ENCODE data around the gene TMEM52. TPM values are rescaled to one million over a fixed set of nuclear protein-coding genes. Genes with fewer than 3 reads are reported as not detected.

The TMEM52 gene
- total RNA-seq (2021; fragmentation: NEBNext Ultra II Directional; extraction: Animal tissue kit (Norgen Biotek cat#: 25700)), result 14.6 and 15.0 TPM in 2 replicates
- 30.2 and 46.3 TPM in 2 replicates for polyA plus RNA-seq (2011; rRNA removed)
- polyA plus RNA-seq (2011; cell fraction: cytosol; rRNA removed), result 20.9 TPM
- polyA plus RNA-seq (2011; cell fraction: nucleus; rRNA removed), result 36.1 TPM
- polyA plus RNA-seq (2012, experiment 1 of 2), result 8.4 to 15.3 TPM (median 14.6 TPM) in 4 replicates
- polyA plus RNA-seq (2012, experiment 2 of 2), result 15.3 TPM
- polyA plus RNA-seq (2013, experiment 1 of 2), result 21.5 TPM
- polyA plus RNA-seq (2013, experiment 2 of 2), result 22.3 TPM
- polyA minus RNA-seq (2011; rRNA and poly(A)+ RNA removed), result 5.1 and 6.6 TPM in 2 replicates
- polyA minus RNA-seq (2011; cell fraction: cytosol; rRNA and poly(A)+ RNA removed), result 6.2 TPM
- polyA minus RNA-seq (2011; cell fraction: nucleus; rRNA and poly(A)+ RNA removed), result 11.6 TPM
- long read RNA-seq, experiment 1, transcript TMEM52-203 (2 exons, 1,118 nt), result major isoform, 5 of 21 reads
- long read RNA-seq, experiment 1, partial matches to known transcripts, result 4 of 21 reads
- long read RNA-seq, experiment 1, other reads (novel, unspliced or antisense), result 9 of 21 reads
- long read RNA-seq, experiment 2, result 0 reads

GRCh38 chr1:1918901-1919303 lies at the start of gene TMEM52:
TSS of gene TMEM52 (minus strand) at chr1:1919279. CDS start at chr1:1919265, 14 bp downstream.
- peak within 1 kb of the TSS; percentile 11; the same call in 1 of the 2 replicates for H3K27ac ChIP-seq (ENCODE audit: low read depth, low read length)
- peak within 1 kb of the TSS; percentile 95 for H3K18ac ChIP-seq (ENCODE audit: extremely low read depth, low read length)
- FAIRE-seq, result no peak
- no peak within 1 kb of the TSS for H2BK120ac ChIP-seq (replicated peaks; ENCODE audit: low read depth, low read length)
- H2AFZ ChIP-seq (ENCODE audit: low read length), result peak within 1 kb of the TSS; percentile 2; the same call in 1 of the 2 replicates
- H4K91ac ChIP-seq (replicated peaks; ENCODE audit: insufficient read length, low read length), result peak within 1 kb of the TSS; percentile 67
- H4K5ac ChIP-seq (ENCODE audit: insufficient read length, low read depth, low read length), result peak within 1 kb of the TSS; percentile 51
- peaks cover 0 to 19% (median 12%) of the 10 kb centered on the region in 4 experiments; a peak in 6 of 7 replicates for H3K4me1 ChIP-seq (replicated peaks in 1 of 4; ENCODE audit: control insufficient read depth in 3 of 4, insufficient read depth in 4 of 4, low read length in 3 of 4)
- no peaks in the 10 kb centered on the region for H3K79me2 ChIP-seq (ENCODE audit: control insufficient read depth in 1 of 2, insufficient read depth in 2 of 2, low read length in 2 of 2)
- no peak for DNase-seq (ENCODE audit: low read depth in 1 of 2, low spot score in 2 of 2)
- peak within 1 kb of the TSS; percentile 99 for H2BK15ac ChIP-seq (ENCODE audit: low read length)
- ChIA-PET CTCF (ENCODE audit: partially characterized antibody) (interaction anchor here (0.6 to 1.8 kb wide), 3 partner anchors 10 to 79 kb away, joined by 3 to 6 read pairs (median 4); no protein-coding TSS in a partner anchor), POLR2A (ENCODE audit: partially characterized antibody) (interaction anchor here (0.8 to 2.6 kb wide), 3 partner anchors 9 to 137 kb away, joined by 3 to 14 read pairs (median 3); no protein-coding TSS in a partner anchor)
- no peak within 1 kb of the TSS for H3K14ac ChIP-seq (ENCODE audit: insufficient read length)
- H3K4ac ChIP-seq (replicated peaks; ENCODE audit: insufficient read length, low read depth, low read length), result no peak within 1 kb of the TSS
- peak within 1 kb of the TSS; percentile 40 to 68 (median 50) for H3K4me3 ChIP-seq (ENCODE audit: extremely low read depth in 1 of 4, insufficient read depth in 2 of 4, low read depth in 3 of 4, low read length in 4 of 4)
- no peak within 1 kb of the TSS for H2BK20ac ChIP-seq (ENCODE audit: low read length)
- H3K27me3 ChIP-seq (replicated peaks in 1 of 4; ENCODE audit: control insufficient read depth in 3 of 4, extremely low read depth in 1 of 4, insufficient read depth in 3 of 4, low read length in 3 of 4), result peaks cover 0 to 2% (median under 1%) of the 10 kb centered on the region in 4 experiments; a peak in 2 of 7 replicates
- H4K20me1 ChIP-seq (replicated peaks in 1 of 2; ENCODE audit: control insufficient read depth in 1 of 2, insufficient read depth in 2 of 2, low read length in 2 of 2), result no peaks in the 10 kb centered on the region
- H2BK5ac ChIP-seq (ENCODE audit: low read depth, low read length), result peak within 1 kb of the TSS; percentile 75; the same call in 1 of the 2 replicates
- no peaks in the 10 kb centered on the region for H3K9me3 ChIP-seq (ENCODE audit: insufficient read depth in 2 of 2, low read depth in 1 of 2, low read length in 1 of 2)
- H3K4me2 ChIP-seq (ENCODE audit: insufficient read depth in 1 of 2, low read depth in 2 of 2, low read length in 2 of 2), result peak within 1 kb of the TSS; percentile 76 to 82
- H2BK12ac ChIP-seq (ENCODE audit: low read depth, low read length), result peak within 1 kb of the TSS; percentile 90; the same call in 1 of the 2 replicates
- H3K9ac ChIP-seq (replicated peaks in 1 of 4; ENCODE audit: extremely low read depth in 1 of 4, low read depth in 3 of 4, low read length in 3 of 4), result peak within 1 kb of the TSS in 3 of 4 experiments; percentile 51 to 59 (median 55); a peak in 6 of 7 replicates
- no peaks in the 10 kb centered on the region for H3K79me1 ChIP-seq (ENCODE audit: low read depth, low read length)
- no peak within 1 kb of the TSS for H3K23ac ChIP-seq (ENCODE audit: insufficient read length)
- peaks cover 4% of the 10 kb centered on the region; the same call in 1 of the 2 replicates for H3K23me2 ChIP-seq (ENCODE audit: low read depth, low read length)
- H3K36me3 ChIP-seq (ENCODE audit: control insufficient read depth in 2 of 4, insufficient read depth in 4 of 4, low read length in 3 of 4), result no peaks in the 10 kb centered on the region
- peak within 1 kb of the TSS; percentile 77 for H4K8ac ChIP-seq (ENCODE audit: extremely low read depth, insufficient read depth, low read length)
- peak within 1 kb of the TSS; percentile 64 for H3K56ac ChIP-seq (replicated peaks; ENCODE audit: insufficient read length, low read depth, low read length)
- WGBS, 2 experiments (ENCODE audit: extremely low coverage in 1 of 2, insufficient coverage in 1 of 2, insufficient read length in 1 of 2, insufficient replicate concordance in 2 of 2, low coverage in 1 of 2, low lambda C conversion rate in 2 of 2, missing lambda C conversion rate in 1 of 2), result 1% methylated on average over 18 of the region's 44 CpGs; no CpG with 5 or more reads in 1 of the 2 experiments
- H2AK5ac ChIP-seq (ENCODE audit: low read depth, low read length), result peak within 1 kb of the TSS; percentile 94
- TF ChIP-seq RFX5 (IDR thresholded peaks at IDR 0.05; ENCODE audit: borderline replicate concordance, low read depth, low read length), result no peak
- peak; percentile 84 for TF ChIP-seq PHF8 (conservative IDR thresholded peaks at IDR 0.05; ENCODE audit: low read depth, low read length)
- TF ChIP-seq SP1 (IDR thresholded peaks at IDR 0.05; ENCODE audit: low read depth, low read length), result no peak
- TF ChIP-seq TAF1 (IDR thresholded peaks at IDR 0.05; ENCODE audit: low read depth, low read length), result peak; percentile 77
- TF ChIP-seq EP300 (IDR thresholded peaks at IDR 0.05; ENCODE audit: borderline replicate concordance in 1 of 2, low read depth in 2 of 2, low read length in 2 of 2), result no peak
- peak; percentile 92 for TF ChIP-seq KDM4A (IDR thresholded peaks at IDR 0.05; ENCODE audit: low read depth, low read length, severe bottlenecking)
- TF ChIP-seq TBP (IDR thresholded peaks at IDR 0.05; ENCODE audit: low read depth, low read length), result peak; percentile 74
- TF ChIP-seq SAP30 (IDR thresholded peaks at IDR 0.05; ENCODE audit: insufficient read depth, insufficient replicate concordance, low read length), result no peak

Data from H1 (cell line).